ENCODE results near the gene RPS14. TPM values are rescaled to one million over a fixed set of nuclear protein-coding genes. Genes with fewer than 3 reads are reported as not detected.

The RPS14 gene
- total RNA-seq, 1 experiment from 2014 or later: 3,040 TPM

DNA sequence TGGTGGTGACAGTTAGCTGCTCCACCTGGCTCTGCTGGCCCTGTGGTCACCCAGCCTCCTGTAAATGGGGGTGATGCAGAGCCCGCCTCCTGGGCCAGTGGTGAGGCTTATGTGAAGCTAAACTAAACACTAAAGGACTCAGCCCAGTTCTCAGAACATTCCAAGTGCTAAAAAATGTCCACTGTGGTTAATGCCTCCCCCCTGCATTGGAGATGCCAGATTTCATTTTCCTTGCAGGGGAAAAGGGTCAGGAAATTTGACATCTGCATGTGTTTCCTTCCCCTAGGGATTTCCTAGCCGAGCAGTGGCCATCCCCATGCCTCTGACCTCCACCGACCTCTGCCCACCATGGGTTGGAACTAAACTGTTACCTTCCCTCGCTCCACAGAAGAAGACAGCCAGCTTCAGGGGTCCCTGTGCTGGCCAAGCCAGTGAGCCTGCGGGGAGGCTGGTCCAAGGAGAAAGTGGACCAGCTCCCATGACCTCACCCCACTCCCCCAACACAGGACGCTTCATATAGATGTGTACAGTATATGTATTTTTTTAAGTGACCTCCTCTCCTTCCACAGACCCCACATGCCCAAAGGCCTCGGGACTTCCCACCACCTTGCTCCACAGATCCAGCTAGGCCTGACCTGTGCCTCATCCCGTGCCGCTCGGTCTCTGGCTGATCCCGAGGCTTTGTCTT is 49.9 kb downstream of the RPS14 start:
- Histone ChIP-seq H3K9me2 (replicated peaks; ENCODE audit: insufficient read depth, low read length) (no peaks in the 10 kb centered on the region), H3K27me3 (ENCODE audit: low read length) (no peaks in the 10 kb centered on the region), H3K4me2 (ENCODE audit: low read depth, low read length, poor library complexity, severe bottlenecking) (no peak overlapping the region), H3K27ac (ENCODE audit: low read length) (peak overlapping the region; percentile 74), H4K20me1 (ENCODE audit: insufficient read depth, low read depth, low read length) (peaks cover 22% of the 10 kb centered on the region; the same call in 1 of the 2 replicates), H3K9ac (ENCODE audit: low read length) (no peak overlapping the region), H3K36me3 (ENCODE audit: insufficient read depth, low read length) (peaks cover 34% of the 10 kb centered on the region), H2AFZ (ENCODE audit: low read length) (no peak overlapping the region), H3K9me3 (ENCODE audit: low read length) (no peaks in the 10 kb centered on the region), H3K4me3 (ENCODE audit: low read length) (no peak overlapping the region), H3K4me1 (ENCODE audit: low read length) (peaks cover 46% of the 10 kb centered on the region), H3K79me2 (ENCODE audit: low read length) (no peaks in the 10 kb centered on the region)
- DNase-seq: peak; percentile 72

DNA sequence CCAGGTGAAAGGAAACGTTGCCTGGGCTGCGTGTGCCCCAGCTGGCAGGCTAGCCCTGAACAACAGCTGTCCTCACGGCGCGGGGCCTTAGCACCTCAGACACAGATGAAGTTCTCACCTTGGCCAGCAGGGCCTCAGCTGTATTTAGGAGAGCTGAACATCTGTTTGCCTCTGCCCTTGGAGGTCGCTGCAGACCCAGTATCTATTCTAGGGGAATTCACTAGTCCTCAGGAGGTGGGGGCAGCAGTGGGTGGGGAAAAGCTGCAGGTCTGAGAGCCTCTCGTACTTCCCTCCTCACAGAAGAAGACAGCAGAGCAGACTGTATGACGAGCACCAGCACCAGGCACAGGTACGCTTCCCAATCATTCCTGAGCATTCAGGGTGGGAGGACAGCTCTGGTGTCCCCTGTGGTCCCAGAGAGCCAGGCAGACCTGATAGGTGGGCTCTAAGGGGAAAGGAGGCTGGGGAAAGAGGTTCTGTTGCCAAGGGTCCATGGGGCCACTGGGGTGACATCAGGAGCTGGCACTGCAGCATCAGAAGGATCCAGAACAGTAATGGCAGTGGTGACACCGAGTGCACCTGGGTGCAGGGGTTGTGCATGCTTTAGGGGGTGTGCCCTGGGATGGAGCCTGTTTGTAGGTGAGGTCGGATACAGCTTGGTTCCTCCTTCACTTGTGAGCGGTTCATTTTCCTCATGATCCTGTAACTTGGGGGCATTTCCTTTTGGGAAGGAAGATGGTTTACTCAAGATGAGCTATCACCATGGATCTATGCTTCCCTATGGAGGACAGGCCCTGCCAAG is 50.6 kb downstream of the RPS14 start:
- peaks cover 17% of the 10 kb centered on the region; the same call in 1 of the 2 replicates for H4K20me1 ChIP-seq (ENCODE audit: insufficient read depth, low read depth, low read length)
- H3K36me3 ChIP-seq (ENCODE audit: insufficient read depth, low read length): peaks cover 32% of the 10 kb centered on the region
- peaks cover 42% of the 10 kb centered on the region for H3K4me1 ChIP-seq (ENCODE audit: low read length)
- H3K9me3 ChIP-seq (ENCODE audit: low read length): no peaks in the 10 kb centered on the region
- H2AFZ ChIP-seq (ENCODE audit: low read length): no peak overlapping the region
- peak overlapping the region; percentile 20 for H3K27ac ChIP-seq (ENCODE audit: low read length)
- no peak overlapping the region for H3K4me3 ChIP-seq (ENCODE audit: low read length)
- no peak overlapping the region for H3K9ac ChIP-seq (ENCODE audit: low read length)
- peak; percentile 94 for DNase-seq
- H3K27me3 ChIP-seq (ENCODE audit: low read length): no peaks in the 10 kb centered on the region
- H3K9me2 ChIP-seq (replicated peaks; ENCODE audit: insufficient read depth, low read length): no peaks in the 10 kb centered on the region
- no peaks in the 10 kb centered on the region for H3K79me2 ChIP-seq (ENCODE audit: low read length)
- no peak overlapping the region for H3K4me2 ChIP-seq (ENCODE audit: low read depth, low read length, poor library complexity, severe bottlenecking)

DNA sequence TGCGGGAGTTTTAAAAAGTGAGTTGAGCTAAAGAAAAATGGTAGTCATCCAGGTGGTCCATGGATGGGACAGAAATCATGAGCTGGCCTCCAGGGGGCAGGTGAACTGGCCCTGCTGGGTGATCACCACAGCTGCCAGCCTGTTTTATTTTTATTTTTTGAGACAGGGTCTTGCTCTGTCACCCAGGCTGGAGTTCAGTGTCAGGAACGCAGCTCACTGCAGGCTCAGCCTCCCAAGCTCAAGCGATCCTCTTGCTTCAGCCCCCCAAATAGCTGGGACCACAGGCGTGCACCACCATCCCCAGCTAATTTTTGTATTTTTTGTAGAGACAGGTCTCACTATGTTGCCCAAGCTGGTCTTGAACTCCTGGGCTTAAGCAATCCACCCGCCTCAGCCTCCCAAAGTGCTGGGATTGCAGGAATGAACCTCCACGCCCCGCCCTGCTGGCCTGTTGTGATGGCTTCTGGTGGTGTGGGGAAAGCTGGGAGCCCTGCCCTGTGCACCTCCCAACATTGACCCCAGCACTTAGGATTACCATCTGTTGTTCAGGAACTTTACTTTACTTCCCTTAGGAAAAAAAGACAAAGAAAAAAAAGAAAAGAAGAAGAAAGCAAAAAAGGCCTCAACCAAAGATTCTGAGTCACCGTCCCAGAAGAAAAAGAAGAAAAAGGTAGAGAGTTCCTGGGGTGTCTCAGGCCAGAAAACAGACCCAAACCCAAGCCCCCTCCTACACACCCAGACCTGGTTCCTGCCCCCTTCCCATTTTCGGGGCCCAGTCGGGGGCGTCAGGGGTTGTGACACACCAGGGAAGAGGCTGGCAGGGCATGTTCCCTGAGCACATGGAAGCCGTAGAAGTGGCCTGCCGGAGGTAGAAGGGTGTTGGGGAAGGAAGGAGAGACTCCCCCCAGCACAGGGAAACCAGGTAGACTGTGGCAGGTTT is 51.5 kb downstream of the RPS14 start:
- H2AFZ ChIP-seq (ENCODE audit: low read length): no peak overlapping the region
- H3K4me1 ChIP-seq (ENCODE audit: low read length): peaks cover 37% of the 10 kb centered on the region
- no peaks in the 10 kb centered on the region for H3K9me2 ChIP-seq (replicated peaks; ENCODE audit: insufficient read depth, low read length)
- no peak overlapping the region for H3K4me2 ChIP-seq (ENCODE audit: low read depth, low read length, poor library complexity, severe bottlenecking)
- H3K27ac ChIP-seq (ENCODE audit: low read length): no peak overlapping the region
- peaks cover 31% of the 10 kb centered on the region for H3K36me3 ChIP-seq (ENCODE audit: insufficient read depth, low read length)
- H3K79me2 ChIP-seq (ENCODE audit: low read length): no peaks in the 10 kb centered on the region
- peak; percentile 54 for DNase-seq
- no peaks in the 10 kb centered on the region for H3K9me3 ChIP-seq (ENCODE audit: low read length)
- H3K4me3 ChIP-seq (ENCODE audit: low read length): no peak overlapping the region
- no peak overlapping the region for H3K9ac ChIP-seq (ENCODE audit: low read length)
- H4K20me1 ChIP-seq (ENCODE audit: insufficient read depth, low read depth, low read length): peaks cover 17% of the 10 kb centered on the region; the same call in 1 of the 2 replicates
- no peaks in the 10 kb centered on the region for H3K27me3 ChIP-seq (ENCODE audit: low read length)

DNA sequence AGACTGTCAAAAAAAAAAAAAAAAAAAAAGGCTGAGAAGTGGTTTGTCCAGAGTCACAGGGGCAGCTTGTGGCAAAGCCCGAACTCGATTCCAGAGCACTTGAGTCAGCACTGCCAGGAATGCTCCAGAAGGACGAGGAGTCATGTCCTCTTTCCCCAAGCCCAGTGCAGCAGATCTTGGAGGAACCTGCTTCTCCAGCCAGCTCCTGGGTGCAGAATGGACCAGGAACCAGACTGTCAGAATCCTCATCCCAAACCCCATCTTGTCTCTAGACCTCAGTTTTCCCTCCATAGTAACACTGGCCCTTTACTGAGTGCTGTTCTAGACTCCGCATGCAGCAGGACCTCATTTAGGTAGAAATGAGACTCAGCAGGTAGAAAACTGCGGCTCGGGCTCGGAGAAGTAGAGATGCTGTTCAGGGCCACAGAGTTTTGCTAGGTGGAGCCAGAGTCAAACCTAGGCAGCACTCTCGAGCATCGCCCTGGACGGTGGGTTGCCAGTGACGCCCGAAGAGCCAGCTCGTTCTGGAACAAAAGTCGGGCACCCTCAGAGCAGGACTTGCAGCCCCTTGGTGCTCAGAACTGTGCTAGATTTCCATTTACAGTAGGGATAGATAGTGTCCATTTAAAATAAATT is 52.3 kb downstream of the RPS14 start:
- no peaks in the 10 kb centered on the region for H3K79me2 ChIP-seq (ENCODE audit: low read length)
- no peak overlapping the region for H3K4me3 ChIP-seq (ENCODE audit: low read length)
- H3K27ac ChIP-seq (ENCODE audit: low read length): no peak overlapping the region
- H3K9me2 ChIP-seq (replicated peaks; ENCODE audit: insufficient read depth, low read length): no peaks in the 10 kb centered on the region
- peaks cover 17% of the 10 kb centered on the region; the same call in 1 of the 2 replicates for H4K20me1 ChIP-seq (ENCODE audit: insufficient read depth, low read depth, low read length)
- no peak overlapping the region for H3K4me2 ChIP-seq (ENCODE audit: low read depth, low read length, poor library complexity, severe bottlenecking)
- no peak overlapping the region for H3K9ac ChIP-seq (ENCODE audit: low read length)
- H2AFZ ChIP-seq (ENCODE audit: low read length): no peak overlapping the region
- H3K27me3 ChIP-seq (ENCODE audit: low read length): no peaks in the 10 kb centered on the region
- peaks cover 29% of the 10 kb centered on the region for H3K36me3 ChIP-seq (ENCODE audit: insufficient read depth, low read length)
- H3K4me1 ChIP-seq (ENCODE audit: low read length): peaks cover 35% of the 10 kb centered on the region
- DNase-seq: no peak
- H3K9me3 ChIP-seq (ENCODE audit: low read length): no peaks in the 10 kb centered on the region

DNA sequence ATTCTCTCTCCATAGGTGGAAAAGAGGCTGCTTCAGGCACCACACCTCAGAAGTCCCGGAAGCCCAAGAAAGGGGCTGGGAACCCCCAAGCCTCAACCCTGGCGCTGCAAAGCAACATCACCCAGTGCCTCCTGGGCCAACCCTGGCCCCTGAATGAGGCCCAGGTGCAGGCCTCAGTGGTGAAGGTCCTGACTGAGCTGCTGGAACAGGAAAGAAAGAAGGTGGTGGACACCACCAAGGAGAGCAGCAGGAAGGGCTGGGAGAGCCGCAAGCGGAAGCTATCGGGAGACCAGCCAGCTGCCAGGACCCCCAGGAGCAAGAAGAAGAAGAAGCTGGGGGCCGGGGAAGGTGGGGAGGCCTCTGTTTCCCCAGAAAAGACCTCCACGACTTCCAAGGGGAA is 53.3 kb downstream of the RPS14 start:
- H3K36me3 ChIP-seq (ENCODE audit: insufficient read depth, low read length): peaks cover 31% of the 10 kb centered on the region
- H3K4me3 ChIP-seq (ENCODE audit: low read length): no peak overlapping the region
- H3K9me2 ChIP-seq (replicated peaks; ENCODE audit: insufficient read depth, low read length): no peaks in the 10 kb centered on the region
- peaks cover 11% of the 10 kb centered on the region; the same call in 1 of the 2 replicates for H4K20me1 ChIP-seq (ENCODE audit: insufficient read depth, low read depth, low read length)
- no peak overlapping the region for H2AFZ ChIP-seq (ENCODE audit: low read length)
- DNase-seq: no peak
- peaks cover 28% of the 10 kb centered on the region for H3K4me1 ChIP-seq (ENCODE audit: low read length)
- no peak overlapping the region for H3K4me2 ChIP-seq (ENCODE audit: low read depth, low read length, poor library complexity, severe bottlenecking)
- no peaks in the 10 kb centered on the region for H3K27me3 ChIP-seq (ENCODE audit: low read length)
- no peaks in the 10 kb centered on the region for H3K79me2 ChIP-seq (ENCODE audit: low read length)
- no peak overlapping the region for H3K27ac ChIP-seq (ENCODE audit: low read length)
- H3K9me3 ChIP-seq (ENCODE audit: low read length): no peaks in the 10 kb centered on the region
- H3K9ac ChIP-seq (ENCODE audit: low read length): no peak overlapping the region

DNA sequence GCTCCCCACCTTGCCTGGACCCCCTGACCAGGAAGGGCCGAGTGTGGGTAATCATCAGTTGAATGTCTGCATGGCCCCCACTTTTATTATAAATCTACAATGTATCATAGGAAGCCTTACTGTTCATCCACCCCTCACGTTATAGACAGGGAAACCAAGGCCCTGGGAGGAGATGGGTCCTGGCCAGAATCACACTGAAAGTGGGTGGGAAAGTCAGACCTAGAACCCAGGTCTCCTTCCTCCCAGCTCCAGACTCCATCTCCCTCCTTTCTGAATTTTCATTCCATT is 53.9 kb downstream of the RPS14 start:
- Histone ChIP-seq H3K36me3 (ENCODE audit: insufficient read depth, low read length) (peaks cover 27% of the 10 kb centered on the region), H4K20me1 (ENCODE audit: insufficient read depth, low read depth, low read length) (peaks cover 4% of the 10 kb centered on the region; the same call in 1 of the 2 replicates), H3K9ac (ENCODE audit: low read length) (no peak overlapping the region), H3K9me2 (replicated peaks; ENCODE audit: insufficient read depth, low read length) (no peaks in the 10 kb centered on the region), H3K4me1 (ENCODE audit: low read length) (peaks cover 22% of the 10 kb centered on the region), H3K9me3 (ENCODE audit: low read length) (no peaks in the 10 kb centered on the region), H3K4me3 (ENCODE audit: low read length) (no peak overlapping the region), H3K4me2 (ENCODE audit: low read depth, low read length, poor library complexity, severe bottlenecking) (no peak overlapping the region), H2AFZ (ENCODE audit: low read length) (no peak overlapping the region), H3K27ac (ENCODE audit: low read length) (no peak overlapping the region), H3K27me3 (ENCODE audit: low read length) (no peaks in the 10 kb centered on the region), H3K79me2 (ENCODE audit: low read length) (no peaks in the 10 kb centered on the region)
- DNase-seq: no peak

DNA sequence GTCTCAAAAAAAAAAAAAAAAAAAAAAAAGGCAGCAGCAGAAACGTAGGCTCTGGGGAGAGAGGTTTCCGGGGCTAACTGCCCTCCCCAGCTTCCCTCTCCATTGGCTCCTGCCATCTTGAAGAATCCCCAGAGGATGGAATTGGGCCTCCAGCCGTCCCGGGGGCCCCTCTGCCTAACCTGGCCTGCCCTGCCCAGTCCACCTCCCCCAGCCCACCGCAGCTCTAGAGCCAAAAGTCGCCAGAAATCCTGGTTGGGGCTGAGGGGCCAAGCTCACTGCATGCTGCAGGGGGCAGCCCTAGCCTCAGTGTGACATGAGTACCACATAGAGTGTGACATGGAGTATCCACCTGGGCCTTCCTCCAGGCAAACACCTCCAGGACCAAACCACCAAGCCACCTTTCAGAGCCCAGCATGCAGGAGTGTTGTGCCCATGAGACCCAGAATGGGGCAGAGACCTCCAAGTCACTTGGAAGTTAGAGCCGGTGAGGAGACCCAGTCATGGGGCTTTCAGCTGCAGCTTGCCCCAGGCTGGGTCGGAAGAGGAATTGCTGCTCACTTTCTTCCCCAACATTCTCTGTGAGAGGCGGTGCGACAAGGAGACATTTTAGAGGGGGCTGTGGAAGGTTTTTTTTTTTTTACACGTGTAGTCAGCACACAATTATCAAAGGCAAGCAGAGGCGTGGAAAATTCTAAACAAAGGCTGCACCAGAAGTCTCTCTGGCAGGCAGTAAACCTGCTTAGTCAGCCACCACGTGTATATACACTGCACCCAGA is 54.4 kb downstream of the RPS14 start:
- no peak overlapping the region for H2AFZ ChIP-seq (ENCODE audit: low read length)
- H3K9me2 ChIP-seq (replicated peaks; ENCODE audit: insufficient read depth, low read length): no peaks in the 10 kb centered on the region
- H3K79me2 ChIP-seq (ENCODE audit: low read length): no peaks in the 10 kb centered on the region
- DNase-seq: no peak
- H4K20me1 ChIP-seq (ENCODE audit: insufficient read depth, low read depth, low read length): peaks cover 4% of the 10 kb centered on the region; the same call in 1 of the 2 replicates
- H3K9me3 ChIP-seq (ENCODE audit: low read length): no peaks in the 10 kb centered on the region
- H3K4me3 ChIP-seq (ENCODE audit: low read length): no peak overlapping the region
- H3K36me3 ChIP-seq (ENCODE audit: insufficient read depth, low read length): peaks cover 27% of the 10 kb centered on the region
- no peak overlapping the region for H3K27ac ChIP-seq (ENCODE audit: low read length)
- H3K27me3 ChIP-seq (ENCODE audit: low read length): no peaks in the 10 kb centered on the region
- peaks cover 17% of the 10 kb centered on the region for H3K4me1 ChIP-seq (ENCODE audit: low read length)
- H3K9ac ChIP-seq (ENCODE audit: low read length): no peak overlapping the region
- H3K4me2 ChIP-seq (ENCODE audit: low read depth, low read length, poor library complexity, severe bottlenecking): no peak overlapping the region

Data from Karpas-422 (cell line).